Breast epithelium (tissue), 4 donors: Measurements from ENCODE around the gene CD2. TPM values are rescaled to one million over a fixed set of nuclear protein-coding genes. Genes with fewer than 3 reads are reported as not detected.

Source experiments
- DNase-seq, 2 donors: peaks; one replicate each; pipeline ENCODE4 v3.0.0-alpha.2; 2019; ENCODE audit warnings: low spot score in 2 of 2
- H3K27ac ChIP-seq, 2 donors: fragments of 200-600 bp; sonication (generic) in 1 of 2; one replicate each; pipeline ENCODE4 v1.5.1; 2016 to 2019; ENCODE audit warnings: mild to moderate bottlenecking in 1 of 2
- H3K27me3 ChIP-seq, 2 donors: fragments of 200-600 bp; sonication (generic) in 1 of 2; one replicate each; pipeline versions ENCODE4 v1.5.1 to v1.6.0; 2017 to 2019; ENCODE audit warnings: control low read depth in 1 of 2, mild to moderate bottlenecking in 1 of 2
- H3K36me3 ChIP-seq: fragments of 200-600 bp; one replicate; pipeline ENCODE4 v1.5.1; 2019
- H3K4me1 ChIP-seq, 2 donors: fragments of 200-600 bp; sonication (generic); one replicate each; pipeline ENCODE4 v1.5.1; 2016 to 2019; ENCODE audit warnings: control low read depth in 1 of 2
- H3K4me3 ChIP-seq, 3 donors: fragments of 200-600 bp; sonication (generic); 1 replicate in 2 of 3; 2 replicates in 1 of 3; pipeline ENCODE4 v1.5.1; 2016 to 2019; ENCODE audit warnings: mild to moderate bottlenecking in 3 of 3, moderate library complexity in 2 of 3
- H3K9me3 ChIP-seq, 2 donors: fragments of 200-600 bp; sonication (generic) in 1 of 2; one replicate each; pipeline ENCODE4 v1.5.1; 2016 to 2019; ENCODE audit warnings: control low read depth in 1 of 2
- POLR2A ChIP-seq: fragments of 450-650 bp; IDR thresholded peaks from one replicate; pipeline ENCODE4 v1.6.1; 2016; ENCODE audit warnings: antibody characterized with exemption, mild to moderate bottlenecking, moderate library complexity
- POLR2AphosphoS5 ChIP-seq, 3 donors: sonication (generic); formaldehyde crosslinking; IDR thresholded peaks; one replicate each; pipeline ENCODE4 v1.6.1; 2017; ENCODE audit warnings: antibody characterized with exemption in 3 of 3
- intact Hi-C: fragments of 100-400 bp; cut with DNase I; formaldehyde crosslinking; loops from one replicate; pipeline ENCODE4 v1.15.1; 2023; ENCODE audit warnings: low total_unique reads
- total RNA-seq, 3 donors: library from RNA; depleted of rRNA; stranded (reverse); fragments of >200 nt; gene quantifications; one replicate each; pipeline ENCODE4 v1.1.0, GENCODE V29; 2016
- TF ChIP-seq, protein P1 (sequence below), 3 donors: fragments of 450-650 bp; IDR thresholded peaks; one replicate each; pipeline ENCODE4 v1.5.1; 2016 to 2017; ENCODE audit warnings: antibody characterized with exemption in 3 of 3, mild to moderate bottlenecking in 3 of 3, moderate library complexity in 3 of 3

Gene CD2
- total RNA-seq, 3 donors from 2014 or later, result 1.4 to 3.9 (median 3.5) TPM

DNA sequence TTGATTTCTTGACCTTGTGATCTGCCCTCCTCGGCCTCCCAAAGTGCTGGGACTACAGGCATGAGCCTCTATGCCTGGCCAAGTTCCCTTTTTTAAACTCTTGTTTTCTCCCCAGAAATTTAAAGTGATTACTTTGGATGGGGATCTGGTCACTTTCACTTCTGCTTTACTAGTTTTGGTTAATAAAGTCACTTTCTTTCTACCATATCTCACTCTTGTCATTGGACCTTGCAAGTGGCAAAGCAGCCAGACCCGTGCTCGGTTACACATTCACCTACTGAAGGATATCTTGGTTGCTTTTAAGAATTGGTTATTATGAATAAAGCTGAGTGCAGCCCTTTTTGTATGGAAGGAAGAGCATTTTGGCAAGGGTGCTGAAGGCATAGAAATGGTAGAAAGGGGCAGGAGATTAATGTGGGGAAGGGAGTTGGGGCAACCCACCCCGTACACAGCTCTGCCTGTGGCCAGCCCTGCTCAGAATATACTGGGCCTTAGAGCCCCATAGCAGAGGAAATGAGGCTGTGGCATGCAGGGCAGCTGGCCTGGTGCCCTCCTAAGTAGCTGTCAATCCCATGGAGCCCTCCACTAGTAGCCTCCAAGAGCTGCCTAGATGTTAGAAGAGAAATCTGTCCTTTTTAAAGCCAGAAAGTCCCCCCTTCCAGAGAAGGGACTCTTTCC lies 40.7 kb downstream of the CD2 start:
- Histone ChIP-seq H3K9me3 (no peaks in the 10 kb centered on the region), H3K4me3 (no peak overlapping the region), H3K27me3 (no peaks in the 10 kb centered on the region), H3K36me3 (no peaks in the 10 kb centered on the region), H3K4me1 (no peaks in the 10 kb centered on the region), H3K27ac (no peak overlapping the region)
- intact Hi-C loops, result no loop called here
- no peak for DNase-seq
- TF ChIP-seq POLR2A, result no peak
- TF ChIP-seq POLR2AphosphoS5 (IDR thresholded peaks at IDR 0.05), result no peak
- TF ChIP-seq, protein P1, sequence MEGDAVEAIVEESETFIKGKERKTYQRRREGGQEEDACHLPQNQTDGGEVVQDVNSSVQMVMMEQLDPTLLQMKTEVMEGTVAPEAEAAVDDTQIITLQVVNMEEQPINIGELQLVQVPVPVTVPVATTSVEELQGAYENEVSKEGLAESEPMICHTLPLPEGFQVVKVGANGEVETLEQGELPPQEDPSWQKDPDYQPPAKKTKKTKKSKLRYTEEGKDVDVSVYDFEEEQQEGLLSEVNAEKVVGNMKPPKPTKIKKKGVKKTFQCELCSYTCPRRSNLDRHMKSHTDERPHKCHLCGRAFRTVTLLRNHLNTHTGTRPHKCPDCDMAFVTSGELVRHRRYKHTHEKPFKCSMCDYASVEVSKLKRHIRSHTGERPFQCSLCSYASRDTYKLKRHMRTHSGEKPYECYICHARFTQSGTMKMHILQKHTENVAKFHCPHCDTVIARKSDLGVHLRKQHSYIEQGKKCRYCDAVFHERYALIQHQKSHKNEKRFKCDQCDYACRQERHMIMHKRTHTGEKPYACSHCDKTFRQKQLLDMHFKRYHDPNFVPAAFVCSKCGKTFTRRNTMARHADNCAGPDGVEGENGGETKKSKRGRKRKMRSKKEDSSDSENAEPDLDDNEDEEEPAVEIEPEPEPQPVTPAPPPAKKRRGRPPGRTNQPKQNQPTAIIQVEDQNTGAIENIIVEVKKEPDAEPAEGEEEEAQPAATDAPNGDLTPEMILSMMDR (IDR thresholded peaks at IDR 0.05), result no peak

DNA sequence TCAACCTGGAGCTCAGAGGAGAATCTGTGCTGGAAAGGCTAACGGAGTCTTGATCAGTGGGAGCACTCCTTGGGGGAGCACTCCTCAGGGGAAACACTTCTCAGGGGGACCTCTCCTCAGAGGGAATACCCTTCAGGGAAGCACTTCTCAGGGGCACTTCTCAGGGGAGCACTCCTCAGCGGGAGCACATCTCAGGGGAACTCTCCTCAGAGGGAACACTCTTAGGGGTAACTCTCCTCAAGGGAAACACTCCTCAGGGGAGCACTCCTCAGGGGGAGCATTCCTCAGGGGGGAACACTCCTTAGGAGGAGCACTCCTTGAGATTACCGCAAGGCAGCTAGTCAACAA lies 41.2 kb downstream of the CD2 start:
- Histone ChIP-seq H3K27me3 (no peaks in the 10 kb centered on the region), H3K9me3 (no peaks in the 10 kb centered on the region), H3K27ac (no peak overlapping the region), H3K4me3 (no peak overlapping the region), H3K36me3 (no peaks in the 10 kb centered on the region), H3K4me1 (no peaks in the 10 kb centered on the region)
- TF ChIP-seq POLR2A, result no peak
- no peak for TF ChIP-seq POLR2AphosphoS5 (IDR thresholded peaks at IDR 0.05)
- TF ChIP-seq, protein P1 (IDR thresholded peaks at IDR 0.05), result no peak
- no peak for DNase-seq
- intact Hi-C loops, result no loop called here

DNA sequence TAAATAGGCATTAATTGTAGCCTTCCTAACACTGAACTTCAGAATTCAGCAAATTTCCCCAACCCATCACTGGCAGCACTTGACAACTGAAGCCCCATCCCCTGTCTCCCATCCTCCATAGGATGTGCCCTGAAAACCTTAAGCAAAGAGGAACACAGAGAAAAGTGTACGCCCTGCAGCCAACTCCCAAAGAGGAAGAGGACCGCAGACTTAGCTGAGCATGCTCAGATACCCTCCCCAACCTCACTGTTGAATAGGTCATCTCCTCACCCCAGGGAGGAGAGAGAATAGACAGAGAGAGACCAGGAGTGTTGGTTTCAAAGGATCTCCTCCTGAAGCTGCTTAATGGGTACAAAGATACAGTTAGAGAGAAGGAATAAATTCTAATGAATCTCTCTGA lies 50.5 kb downstream of the CD2 start:
- H3K27ac ChIP-seq, result no peak overlapping the region
- intact Hi-C loops, result no loop called here

DNA sequence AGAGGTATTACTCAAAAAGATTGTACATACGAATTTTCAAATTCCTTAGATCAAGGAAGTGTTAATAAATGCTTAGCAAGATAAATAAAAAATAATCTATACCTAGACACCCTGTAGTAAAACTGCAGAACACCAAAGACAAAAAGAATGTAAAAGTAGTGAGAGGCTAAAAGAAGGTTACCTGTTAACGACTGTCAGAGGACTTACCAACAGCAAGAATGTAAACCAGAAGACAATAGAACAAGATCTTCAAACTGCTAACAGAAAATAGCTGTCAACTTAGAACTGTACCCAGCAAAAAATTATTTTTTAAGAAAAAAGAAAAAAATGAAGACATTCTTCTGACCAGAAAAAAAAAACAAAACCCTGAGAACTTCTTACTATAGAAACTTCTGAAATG lies 51.2 kb downstream of the CD2 start:
- intact Hi-C loops, result no loop called here
- H3K4me1 ChIP-seq, result no peaks in the 10 kb centered on the region

More for the DNA sequence above, 50.5 kb downstream of the CD2 start:
- DNase-seq, result no peak
- no peaks in the 10 kb centered on the region for H3K36me3 ChIP-seq
- no peaks in the 10 kb centered on the region for H3K27me3 ChIP-seq
- no peaks in the 10 kb centered on the region for H3K4me1 ChIP-seq
- no peaks in the 10 kb centered on the region for H3K9me3 ChIP-seq
- TF ChIP-seq, protein P1 (IDR thresholded peaks at IDR 0.05), result no peak
- no peak for TF ChIP-seq POLR2A
- no peak for TF ChIP-seq POLR2AphosphoS5 (IDR thresholded peaks at IDR 0.05)
- no peak overlapping the region for H3K4me3 ChIP-seq

DNA sequence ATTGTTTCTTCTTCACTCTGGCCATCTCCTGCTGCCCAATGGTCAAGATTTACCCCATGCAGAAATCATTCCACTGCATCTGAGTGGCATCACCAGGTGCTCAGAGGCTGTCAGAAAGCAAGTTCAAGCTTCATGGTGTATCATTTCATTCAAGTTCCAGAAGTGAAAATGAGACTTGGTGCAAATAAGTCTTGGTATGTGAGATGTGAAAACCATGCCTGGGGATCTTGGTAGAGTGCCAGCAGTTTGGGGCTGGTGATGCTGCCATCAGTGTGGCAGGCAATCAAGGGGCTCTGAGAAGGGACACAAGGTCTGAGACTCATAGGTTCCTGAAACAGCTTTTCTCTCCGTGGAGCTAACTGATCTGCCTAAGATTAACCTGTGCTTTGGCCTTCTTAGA lies 52.0 kb downstream of the CD2 start:
- TF ChIP-seq, protein P1 (IDR thresholded peaks at IDR 0.05), result no peak
- TF ChIP-seq POLR2A (no peak), POLR2AphosphoS5 (IDR thresholded peaks at IDR 0.05) (no peak)
- Histone ChIP-seq H3K36me3 (no peaks in the 10 kb centered on the region), H3K27me3 (no peaks in the 10 kb centered on the region), H3K4me1 (no peaks in the 10 kb centered on the region), H3K27ac (no peak overlapping the region), H3K4me3 (no peak overlapping the region), H3K9me3 (no peaks in the 10 kb centered on the region)
- no peak for DNase-seq
- intact Hi-C loops, result no loop called here

More for the DNA sequence above, 51.2 kb downstream of the CD2 start:
- TF ChIP-seq, protein P1 (IDR thresholded peaks at IDR 0.05), result no peak
- TF ChIP-seq POLR2AphosphoS5 (IDR thresholded peaks at IDR 0.05) (no peak), POLR2A (no peak)
- no peaks in the 10 kb centered on the region for H3K27me3 ChIP-seq
- no peak overlapping the region for H3K4me3 ChIP-seq
- H3K9me3 ChIP-seq, result no peaks in the 10 kb centered on the region
- no peaks in the 10 kb centered on the region for H3K36me3 ChIP-seq
- DNase-seq, result no peak
- no peak overlapping the region for H3K27ac ChIP-seq
